ENCODE measurements around the gene LDLRAD3.

LDLRAD3 gene

DNA sequence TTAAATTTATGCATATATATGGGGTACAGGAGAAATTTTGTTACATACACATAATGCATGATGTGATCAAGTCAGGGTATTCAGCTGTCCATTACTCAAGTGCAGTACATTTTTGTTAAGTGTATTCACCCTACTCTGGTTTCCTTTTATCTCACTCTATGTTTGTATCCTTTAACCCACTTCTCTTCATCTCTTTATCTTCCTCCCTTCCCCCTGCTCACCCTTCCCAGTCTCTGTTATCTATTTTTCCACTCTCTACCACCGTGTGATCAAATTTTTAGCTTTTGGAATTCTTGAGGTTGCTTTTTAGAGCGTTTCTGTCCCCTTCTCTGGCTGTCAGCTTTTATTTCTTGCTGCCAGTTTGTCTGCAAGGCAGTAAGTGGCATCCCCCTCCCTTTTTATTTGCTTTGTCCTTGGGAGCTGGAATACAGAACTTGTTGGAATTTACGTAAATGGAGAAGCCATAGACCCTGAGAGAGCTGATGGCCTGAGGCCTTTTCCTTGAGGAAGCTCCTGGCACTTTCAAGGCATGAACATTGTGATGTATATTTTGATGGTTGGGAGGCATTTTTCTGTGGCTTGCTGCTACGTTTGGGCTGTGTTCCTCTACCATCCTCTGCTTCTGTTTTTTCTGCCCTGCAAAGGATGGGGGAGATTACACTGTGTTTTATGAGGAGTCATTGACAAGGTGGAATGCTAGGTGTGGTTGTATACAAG lies 148.6 kb downstream of the LDLRAD3 start:
- no peak for DNase-seq (ENCODE audit: low read depth, low spot score)
- no peak overlapping the region for H3K27ac ChIP-seq

DNA sequence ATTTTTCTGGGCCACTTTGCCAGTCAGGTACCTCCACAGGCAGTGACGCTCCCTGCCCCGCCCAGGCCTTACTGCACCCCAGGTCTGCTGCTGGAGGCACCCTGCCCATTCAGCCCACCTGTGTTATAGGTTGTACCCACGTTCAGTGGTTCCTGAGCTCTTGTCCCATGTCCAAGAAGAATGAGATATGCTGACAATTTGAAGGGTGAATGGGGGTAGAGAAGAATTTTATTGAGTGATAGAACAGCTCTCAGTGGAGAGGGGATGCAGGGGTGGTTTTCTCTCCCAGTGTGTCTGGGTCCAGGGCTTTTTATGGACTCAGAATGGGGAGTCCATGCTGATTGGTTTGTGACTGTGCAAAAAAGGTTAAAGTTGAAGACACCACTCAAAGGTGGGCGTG lies 149.7 kb downstream of the LDLRAD3 start:
- DNase-seq (ENCODE audit: low read depth, low spot score), result no peak
- no peak overlapping the region for H3K27ac ChIP-seq

DNA sequence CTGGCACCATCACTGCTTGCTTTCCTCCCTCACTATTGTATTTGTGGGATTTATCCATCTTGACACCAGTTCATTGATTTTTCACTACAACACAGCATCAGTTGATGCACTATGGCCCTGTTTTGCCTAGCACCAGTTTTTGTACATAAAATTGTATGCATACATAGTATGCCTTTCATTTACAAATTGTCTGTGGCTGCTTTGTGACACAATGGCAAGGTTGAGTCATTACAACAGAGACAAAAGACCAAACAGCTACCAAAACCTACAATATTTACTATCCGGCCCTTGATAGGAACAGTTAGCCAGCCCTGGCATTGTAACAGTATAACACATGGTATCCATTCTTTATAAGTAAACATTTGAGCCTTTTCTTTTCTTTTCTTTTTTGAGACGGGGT lies 150.3 kb downstream of the LDLRAD3 start:
- H3K27ac ChIP-seq, result no peak overlapping the region
- DNase-seq (ENCODE audit: low read depth, low spot score), result no peak

DNA sequence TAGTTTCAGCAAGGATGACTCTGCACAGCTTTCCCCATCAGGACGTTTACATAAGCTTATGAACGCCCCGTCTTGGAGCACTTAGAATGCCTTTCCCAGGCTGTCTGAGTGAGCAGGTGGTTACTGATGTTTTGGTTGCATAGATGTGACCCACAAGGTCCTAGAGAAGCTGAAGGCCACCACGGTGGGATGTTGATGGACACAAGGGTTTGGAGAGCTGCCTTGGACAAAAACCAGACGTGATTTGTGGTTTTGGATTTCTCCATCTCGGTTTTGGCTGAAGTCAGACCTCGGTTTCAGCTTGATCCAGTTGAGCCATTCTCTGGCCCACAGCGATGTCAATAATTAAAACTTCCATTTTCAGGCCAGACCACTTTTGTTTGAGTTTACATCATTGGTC lies 151.9 kb downstream of the LDLRAD3 start:
- DNase-seq (ENCODE audit: low read depth, low spot score), result no peak
- no peak overlapping the region for H3K27ac ChIP-seq

DNA sequence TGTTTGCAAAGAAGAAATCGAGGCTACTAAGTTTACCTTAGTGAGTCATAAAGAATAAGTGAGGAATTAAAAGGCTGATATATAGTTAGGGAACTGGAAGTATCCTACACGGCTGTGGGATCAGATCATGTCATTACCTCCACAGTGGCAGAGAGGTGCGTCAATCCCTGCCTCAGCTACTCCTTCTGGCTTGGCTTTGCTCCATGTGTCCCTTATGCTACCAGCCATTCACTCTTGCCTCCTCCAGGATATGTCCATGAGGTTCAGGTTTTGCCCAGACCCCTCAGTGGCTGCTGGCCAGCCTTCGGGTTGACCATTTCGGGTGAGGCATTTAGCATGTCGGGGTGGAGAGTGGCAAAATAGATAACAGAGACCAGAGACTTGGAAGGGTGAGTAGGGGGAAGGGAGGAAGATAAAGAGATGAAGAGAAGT lies 153.4 kb downstream of the LDLRAD3 start:
- H3K27ac ChIP-seq, result no peak overlapping the region

DNA sequence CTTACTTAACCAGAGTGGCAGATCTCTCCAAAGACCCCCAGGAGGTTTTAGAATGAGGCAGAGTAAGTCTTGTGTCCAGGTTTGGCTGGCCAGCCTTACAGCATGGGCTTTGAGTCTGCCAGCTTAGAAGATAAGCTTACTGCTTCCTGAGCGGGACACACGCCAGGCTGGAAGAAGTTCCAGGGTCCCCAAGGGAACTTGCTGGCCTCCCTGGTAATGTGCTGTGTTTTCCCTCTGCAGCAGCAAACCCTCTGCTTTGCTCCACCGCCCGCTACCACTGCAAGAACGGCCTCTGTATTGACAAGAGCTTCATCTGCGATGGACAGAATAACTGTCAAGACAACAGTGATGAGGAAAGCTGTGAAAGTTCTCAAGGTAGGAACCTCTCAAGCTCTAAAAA lies 154.2 kb downstream of the LDLRAD3 start:
- no peak overlapping the region for H3K27ac ChIP-seq

More for the DNA sequence above, 153.4 kb downstream of the LDLRAD3 start:
- no peak for DNase-seq (ENCODE audit: low read depth, low spot score)

DNA sequence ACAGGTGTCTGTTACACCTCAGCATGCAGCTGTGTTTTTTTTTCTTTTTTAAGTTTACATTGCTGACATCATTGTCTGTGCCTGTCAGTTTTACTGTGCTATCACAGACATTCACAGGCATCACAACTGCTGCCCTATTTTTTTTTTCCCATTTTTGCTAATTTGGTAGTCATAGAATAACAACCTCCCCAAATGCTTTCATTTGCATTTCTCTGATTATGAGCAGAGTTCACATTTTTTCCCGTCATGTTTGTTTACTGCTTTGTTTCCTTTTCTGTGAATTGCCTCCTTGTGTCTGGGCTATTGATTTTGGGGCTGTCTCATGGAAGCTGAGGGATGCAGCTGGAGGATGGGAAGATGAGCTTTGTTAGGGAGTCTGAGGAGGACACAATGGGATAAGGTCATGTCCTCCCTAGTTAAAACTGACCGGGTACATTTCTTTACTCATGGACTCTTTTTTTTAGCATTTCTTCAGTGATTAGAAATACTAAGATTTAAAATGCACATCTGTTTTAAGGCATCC lies 155.1 kb downstream of the LDLRAD3 start:
- DNase-seq (ENCODE audit: low read depth, low spot score), result no peak
- H3K27ac ChIP-seq, result no peak overlapping the region

More for the DNA sequence above, 154.2 kb downstream of the LDLRAD3 start:
- no peak for DNase-seq (ENCODE audit: low read depth, low spot score)

DNA sequence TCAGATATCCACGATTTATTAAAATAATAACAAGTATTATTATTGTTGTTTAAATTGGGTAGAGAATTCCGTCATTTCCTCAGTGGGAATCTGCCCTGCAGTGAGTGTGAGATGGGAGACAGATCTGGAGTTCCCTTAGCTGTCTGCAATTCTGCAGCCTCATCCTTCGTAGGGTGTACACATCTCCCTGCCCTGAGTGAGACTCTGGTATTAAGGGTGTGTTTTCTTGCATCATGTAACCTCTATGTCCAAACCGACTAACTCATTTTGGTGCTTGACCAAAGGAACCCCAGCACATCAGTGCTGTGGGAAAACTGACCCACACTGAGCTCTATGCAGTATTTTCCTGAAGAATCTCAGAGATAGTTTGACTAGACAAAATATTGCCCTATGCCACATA lies 157.6 kb downstream of the LDLRAD3 start:
- no peak overlapping the region for H3K27ac ChIP-seq
- no peak for DNase-seq (ENCODE audit: low read depth, low spot score)

DNA sequence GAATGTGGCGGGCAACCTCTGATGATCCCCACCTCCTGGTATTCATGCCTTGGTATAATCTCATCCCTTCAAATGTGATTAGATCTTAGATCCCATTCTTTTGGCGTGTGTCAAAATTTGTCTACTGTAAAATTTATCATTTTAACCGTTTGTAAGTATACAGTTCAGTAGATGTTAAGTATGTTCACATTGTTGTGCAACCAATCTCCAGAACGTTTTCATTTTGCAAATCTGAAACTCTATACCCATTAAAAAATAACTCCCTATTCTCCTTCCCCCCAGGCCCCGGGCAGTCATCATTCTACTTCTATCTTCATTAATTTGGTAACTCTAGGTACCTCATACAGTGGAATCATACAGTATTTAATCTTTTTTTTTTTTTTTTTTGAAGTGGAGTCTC lies 159.0 kb downstream of the LDLRAD3 start:
- H3K27ac ChIP-seq, result no peak overlapping the region
- DNase-seq (ENCODE audit: low read depth, low spot score), result no peak

DNA sequence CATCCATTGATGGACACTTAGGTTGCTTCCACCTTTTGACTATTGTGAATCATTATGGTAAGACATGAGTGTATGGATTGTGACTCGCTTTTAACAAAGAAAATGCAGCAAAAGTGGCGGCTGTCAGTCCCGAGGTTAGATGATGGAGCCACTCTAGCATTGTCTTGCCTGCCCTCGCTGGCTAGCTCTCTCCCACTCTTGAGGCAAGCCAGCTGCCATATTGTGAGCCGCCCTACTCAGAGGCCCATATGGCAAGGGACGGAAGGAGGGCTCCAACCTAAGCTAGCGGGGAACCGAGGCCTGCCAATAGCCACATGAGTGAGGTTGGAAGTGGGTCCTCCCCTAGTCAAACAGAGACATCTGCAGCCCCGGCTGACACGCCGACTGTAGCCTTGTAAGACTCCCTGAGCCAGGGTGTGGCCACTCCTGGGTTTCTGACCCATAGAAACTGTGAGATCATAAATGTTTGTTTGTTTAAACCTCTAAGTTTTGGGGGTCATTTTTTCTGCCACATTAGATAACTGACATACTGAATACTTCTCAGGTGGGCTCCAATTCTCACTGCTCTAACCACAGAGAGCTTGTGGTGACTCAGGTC lies 160.2 kb downstream of the LDLRAD3 start:
- DNase-seq (ENCODE audit: low read depth, low spot score), result no peak
- H3K27ac ChIP-seq, result no peak overlapping the region

DNA sequence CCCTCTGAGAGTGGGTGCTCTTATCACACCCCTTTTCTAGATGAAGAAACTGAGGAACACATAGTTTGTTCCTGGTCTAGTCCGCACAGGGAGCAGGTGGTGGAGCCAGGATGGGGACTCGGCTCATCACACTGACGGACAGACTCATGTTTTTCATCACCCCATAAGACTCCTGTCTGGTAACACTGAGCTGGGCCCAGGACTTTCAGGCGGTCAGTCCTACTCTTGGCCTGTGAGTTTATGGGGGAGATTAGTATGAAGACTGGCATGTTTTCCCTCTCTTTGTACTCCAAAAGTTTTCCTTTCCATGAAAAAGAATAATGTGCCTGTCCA lies 160.8 kb downstream of the LDLRAD3 start:
- H3K27ac ChIP-seq, result no peak overlapping the region

DNA sequence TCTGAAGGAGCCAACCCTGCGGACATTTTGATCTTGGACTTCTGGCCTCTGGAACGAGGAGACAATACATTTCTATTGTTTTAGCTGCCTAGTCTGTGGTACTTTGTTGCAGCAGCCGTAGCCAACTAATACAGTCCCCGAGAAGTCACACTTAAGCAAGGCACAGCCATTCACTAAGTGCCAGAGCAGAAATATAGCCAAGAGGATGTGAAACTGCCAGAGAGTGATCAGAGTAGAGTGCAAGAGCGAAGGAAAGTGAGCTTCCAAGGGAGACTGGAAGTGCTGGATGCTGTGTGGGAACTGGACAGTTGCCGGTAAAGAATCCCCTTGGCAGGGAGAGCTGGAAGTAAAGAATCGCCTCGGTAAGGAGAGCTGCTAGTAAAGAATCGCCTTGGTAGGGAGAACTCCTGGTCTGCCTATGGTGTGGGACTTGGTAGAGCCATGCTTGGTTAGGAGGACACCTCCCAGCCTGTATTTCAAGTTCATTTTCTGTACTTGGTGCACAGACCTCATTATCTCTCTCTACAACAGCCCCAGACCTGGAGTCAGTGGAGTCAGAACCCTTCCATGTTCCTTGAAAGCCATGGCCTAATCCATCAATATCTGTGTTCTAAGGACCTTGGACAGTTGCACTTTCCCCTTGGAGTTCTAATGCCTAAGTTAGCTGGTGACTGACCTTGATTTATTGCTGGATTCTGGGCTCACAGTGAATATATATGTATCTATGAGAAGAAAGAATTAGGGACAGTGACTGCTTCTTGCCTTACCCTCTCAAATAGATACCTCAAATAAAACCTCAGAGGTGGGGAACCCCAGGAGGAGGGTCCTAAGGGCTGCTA lies 162.1 kb downstream of the LDLRAD3 start:
- no peak for DNase-seq (ENCODE audit: low read depth, low spot score)
- no peak overlapping the region for H3K27ac ChIP-seq

More for the DNA sequence above, 160.8 kb downstream of the LDLRAD3 start:
- DNase-seq (ENCODE audit: low read depth, low spot score), result no peak

DNA sequence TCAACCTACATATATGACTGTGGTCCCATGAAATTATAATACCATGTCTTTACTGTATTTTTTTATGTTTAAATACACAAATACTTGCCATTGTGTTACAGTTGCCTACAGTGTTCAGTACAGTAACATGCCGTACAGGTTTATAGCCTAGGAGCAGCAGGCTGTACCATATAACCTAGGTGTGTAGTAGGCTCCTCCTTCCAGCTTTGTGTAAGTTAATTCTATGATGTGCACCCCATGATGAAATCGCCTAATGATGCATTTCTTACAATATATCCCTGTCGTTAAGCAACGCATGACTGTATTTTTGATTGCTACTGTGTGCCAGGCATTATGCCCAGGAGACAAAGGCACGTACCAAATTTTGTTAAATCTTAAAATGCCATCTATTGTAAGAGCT lies 163.7 kb downstream of the LDLRAD3 start:
- H3K27ac ChIP-seq, result no peak overlapping the region
- DNase-seq (ENCODE audit: low read depth, low spot score), result no peak

DNA sequence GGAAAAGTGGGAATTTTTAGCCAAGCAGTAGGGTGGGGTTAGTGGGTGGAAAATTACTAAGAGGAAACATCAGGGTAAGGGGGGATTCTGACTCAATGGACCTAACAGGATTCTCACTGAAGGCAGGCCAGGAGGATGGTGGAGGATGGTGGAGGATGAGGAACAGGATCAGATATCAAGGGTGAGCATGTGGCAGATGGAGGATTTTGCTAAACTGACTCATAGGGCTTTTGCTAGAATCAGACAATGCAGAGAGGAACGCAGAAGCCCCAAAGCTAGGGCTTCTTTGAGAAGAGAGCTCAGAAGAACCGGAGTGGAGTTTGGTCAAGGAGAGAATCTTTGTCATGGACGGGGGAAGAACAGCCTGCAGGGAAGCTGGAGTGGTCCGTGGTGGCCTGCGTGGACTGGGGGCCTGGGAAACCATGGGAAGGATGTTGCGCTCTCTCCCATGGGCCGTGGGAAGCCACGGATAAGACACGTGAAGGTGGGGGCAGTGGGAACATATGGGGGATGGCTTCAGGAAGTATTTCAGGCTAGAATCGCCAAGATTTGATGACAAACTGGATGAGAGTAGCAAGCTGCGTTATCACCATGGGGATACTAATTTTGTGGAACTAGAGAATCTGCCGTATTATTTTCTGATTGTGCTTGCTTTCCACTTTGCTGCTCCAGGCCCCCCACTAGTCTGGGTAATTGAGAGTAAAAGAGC lies 165.2 kb downstream of the LDLRAD3 start:
- DNase-seq (ENCODE audit: low read depth, low spot score), result no peak
- no peak overlapping the region for H3K27ac ChIP-seq

DNA sequence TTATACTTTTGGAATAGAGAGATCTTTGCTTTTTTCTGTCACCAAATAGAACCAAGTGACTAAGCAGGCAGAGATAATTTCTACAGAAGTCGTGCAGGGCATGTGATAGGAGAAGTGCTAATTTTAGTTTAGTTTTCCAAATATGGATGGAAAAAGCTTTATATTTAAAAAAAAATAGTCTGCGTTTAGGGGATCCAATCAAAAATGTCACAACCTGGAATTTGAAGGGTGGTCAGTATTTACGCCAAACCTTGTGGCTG lies 165.7 kb downstream of the LDLRAD3 start:
- DNase-seq (ENCODE audit: low read depth, low spot score), result no peak

DNA sequence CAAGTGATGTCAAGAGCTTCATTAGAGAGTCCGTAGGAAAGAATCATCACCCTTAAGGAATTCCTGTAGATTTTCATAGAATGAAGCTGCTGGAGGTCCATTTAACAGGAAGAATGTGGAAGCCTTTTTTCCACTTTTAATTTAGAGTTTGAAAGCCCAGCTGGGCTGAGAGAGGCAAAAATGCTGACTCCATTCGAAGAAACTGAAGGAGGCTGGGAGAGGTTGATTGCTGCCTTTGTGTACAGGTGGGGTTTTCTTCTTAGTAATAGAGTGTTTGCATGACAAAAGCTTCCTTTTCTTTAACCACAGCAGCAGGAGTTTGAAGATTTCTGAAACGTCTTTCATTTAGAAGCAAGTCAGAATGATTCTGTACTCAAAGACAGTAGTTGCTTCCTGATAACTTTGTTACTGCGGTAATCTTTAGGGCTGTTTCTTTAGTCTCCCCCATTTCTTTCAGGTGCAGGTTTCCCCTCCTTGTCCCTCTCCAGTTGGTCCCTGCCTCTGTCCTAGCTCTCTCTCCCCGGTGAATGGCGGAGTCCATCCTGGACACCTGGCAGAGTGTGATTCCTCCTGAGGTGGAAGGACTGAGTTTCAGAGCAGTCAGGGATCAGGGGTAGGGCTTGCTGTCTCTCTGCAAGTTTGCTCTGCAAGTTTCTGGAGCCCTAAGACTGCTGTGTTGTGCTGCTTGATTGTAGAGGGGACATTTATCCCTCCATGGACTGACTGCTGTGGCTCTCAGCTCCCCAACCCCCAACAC lies 166.2 kb downstream of the LDLRAD3 start:
- no peak overlapping the region for H3K27ac ChIP-seq
- DNase-seq (ENCODE audit: low read depth, low spot score), result no peak

More for the DNA sequence above, 165.7 kb downstream of the LDLRAD3 start:
- H3K27ac ChIP-seq, result no peak overlapping the region

DNA sequence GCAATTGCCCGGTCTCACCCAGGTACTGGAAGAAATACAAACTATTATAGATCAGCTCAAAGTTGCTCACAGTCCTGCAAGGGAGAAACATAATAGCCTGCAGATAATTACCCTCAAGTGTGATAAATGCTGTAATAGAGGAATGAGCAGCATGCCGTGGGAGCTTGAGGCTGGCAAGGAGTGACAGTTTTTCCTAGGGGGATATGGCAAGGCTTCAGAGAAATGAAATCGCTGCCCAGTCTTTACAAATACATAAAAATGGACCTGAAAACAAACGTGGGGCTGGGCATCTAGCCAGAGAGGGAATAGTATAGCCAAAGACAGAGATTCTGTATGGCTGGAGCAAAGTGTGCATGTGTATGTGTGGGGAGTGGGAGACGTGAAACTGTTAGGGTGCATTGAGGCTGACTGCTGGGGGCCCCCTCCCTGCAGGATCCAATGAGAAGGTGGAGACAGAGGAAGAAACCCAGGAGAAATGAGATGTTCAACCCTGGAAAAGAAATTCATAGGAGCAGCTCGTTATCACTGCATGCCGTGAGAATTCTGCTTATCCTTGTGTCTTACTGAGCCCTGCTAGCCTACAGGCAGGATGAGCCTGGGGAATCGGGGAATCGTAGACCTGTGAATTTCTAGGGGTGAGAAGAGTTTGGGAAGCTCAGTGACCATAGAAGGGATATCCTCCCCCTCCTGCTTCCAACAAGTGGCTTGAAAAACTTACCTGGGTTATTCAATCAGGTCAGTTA lies 167.0 kb downstream of the LDLRAD3 start:
- no peak overlapping the region for H3K27ac ChIP-seq
- DNase-seq (ENCODE audit: low read depth, low spot score), result no peak

DNA sequence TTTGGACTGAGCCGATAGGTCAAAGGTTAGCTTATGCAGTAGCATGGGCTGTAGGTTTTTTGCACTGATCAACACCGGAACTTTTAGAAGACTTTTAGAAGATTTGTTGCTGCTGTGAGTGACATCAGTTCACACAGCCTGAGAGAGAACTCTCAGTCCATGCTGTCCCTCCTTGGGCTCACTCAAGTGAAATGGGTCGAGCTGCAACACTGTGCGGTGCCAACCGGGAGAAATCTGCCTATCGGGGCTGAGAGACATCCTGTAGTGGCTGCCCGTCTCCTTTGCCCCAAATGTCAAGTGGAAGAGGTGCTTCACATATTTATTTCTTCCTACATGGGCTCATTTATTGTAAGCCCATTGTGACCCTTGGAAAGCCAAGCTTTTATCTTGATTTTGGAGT lies 170.2 kb downstream of the LDLRAD3 start:
- H3K27ac ChIP-seq, result no peak overlapping the region
- no peak for DNase-seq (ENCODE audit: low read depth, low spot score)

DNA sequence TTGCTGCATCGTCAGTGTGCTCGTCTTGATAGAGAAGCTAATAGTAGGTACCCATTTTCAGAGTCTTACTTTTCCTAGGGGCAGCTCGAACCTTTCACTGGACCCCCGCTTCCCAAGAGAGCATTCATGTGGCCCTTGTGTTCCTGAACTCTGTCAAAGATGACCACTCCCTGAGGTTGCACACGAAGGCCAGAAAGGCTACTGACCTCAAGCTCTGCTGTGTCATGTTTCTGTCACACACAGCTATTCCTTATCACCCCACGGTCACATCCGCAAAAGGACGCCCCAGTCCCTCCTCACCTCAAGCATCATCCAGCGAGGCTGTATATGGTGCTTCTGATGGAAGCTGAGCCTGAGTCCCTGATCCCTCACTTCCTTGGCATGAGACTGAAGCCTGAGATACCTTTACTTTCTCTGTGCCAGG lies 171.5 kb downstream of the LDLRAD3 start:
- DNase-seq (ENCODE audit: low read depth, low spot score), result no peak
- no peak overlapping the region for H3K27ac ChIP-seq

All from epithelial cell of prostate (primary cell).